ENCODE measurements around the gene TYSND1. TPM values are rescaled to one million over a fixed set of nuclear protein-coding genes. Genes with fewer than 3 reads are reported as not detected.

Gene TYSND1, protein sequence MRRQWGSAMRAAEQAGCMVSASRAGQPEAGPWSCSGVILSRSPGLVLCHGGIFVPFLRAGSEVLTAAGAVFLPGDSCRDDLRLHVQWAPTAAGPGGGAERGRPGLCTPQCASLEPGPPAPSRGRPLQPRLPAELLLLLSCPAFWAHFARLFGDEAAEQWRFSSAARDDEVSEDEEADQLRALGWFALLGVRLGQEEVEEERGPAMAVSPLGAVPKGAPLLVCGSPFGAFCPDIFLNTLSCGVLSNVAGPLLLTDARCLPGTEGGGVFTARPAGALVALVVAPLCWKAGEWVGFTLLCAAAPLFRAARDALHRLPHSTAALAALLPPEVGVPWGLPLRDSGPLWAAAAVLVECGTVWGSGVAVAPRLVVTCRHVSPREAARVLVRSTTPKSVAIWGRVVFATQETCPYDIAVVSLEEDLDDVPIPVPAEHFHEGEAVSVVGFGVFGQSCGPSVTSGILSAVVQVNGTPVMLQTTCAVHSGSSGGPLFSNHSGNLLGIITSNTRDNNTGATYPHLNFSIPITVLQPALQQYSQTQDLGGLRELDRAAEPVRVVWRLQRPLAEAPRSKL
- 14.3 and 21.7 TPM in 2 replicates for total RNA-seq

DNA sequence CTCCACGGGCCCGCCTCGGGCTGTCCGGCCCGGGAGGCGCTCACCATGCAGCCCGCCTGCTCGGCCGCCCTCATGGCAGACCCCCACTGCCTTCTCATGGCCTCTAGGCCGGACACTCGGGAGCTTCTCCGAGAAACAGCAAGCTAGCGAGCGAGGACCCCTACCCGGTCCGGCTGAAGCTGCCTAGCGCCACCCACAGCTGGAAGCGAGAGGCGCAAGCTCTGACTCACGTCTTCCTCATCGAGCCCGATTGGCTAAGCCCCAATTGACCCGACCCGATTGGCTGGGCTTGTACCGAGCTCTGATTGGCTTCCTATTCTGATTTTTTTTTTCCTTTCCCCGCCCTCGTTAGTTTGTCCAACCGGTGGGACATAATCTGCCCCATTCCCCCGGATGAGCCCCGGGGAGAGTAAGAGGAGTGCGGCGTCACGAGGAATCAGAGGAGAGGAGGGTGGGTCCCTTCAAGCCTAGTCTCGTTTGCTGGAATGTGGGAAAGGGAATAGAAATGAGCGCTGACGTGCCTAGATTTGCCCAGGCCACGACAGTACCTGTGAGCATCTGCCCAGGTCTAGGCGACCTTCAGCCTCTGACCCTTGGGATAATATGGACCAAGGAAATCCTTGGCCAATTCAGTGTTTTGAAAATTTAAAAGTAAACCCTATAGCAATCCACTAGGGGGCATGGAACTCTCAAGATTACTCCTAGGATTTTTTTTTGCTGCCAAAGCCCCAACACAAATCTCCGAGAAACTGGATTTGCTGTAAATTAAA, at the start of gene TYSND1:
Gene TYSND1, minus strand, starts transcription at position 212 of the 770 bp plus-strand sequence. Its CDS starts 114 bp downstream, at position 98.
- H3K4me3 ChIP-seq (ENCODE audit: low read depth, low read length): peak within 1 kb of the TSS; percentile 82
- DNase-seq (ENCODE audit: low read depth): peak; percentile 89
- TF ChIP-seq, protein P1, sequence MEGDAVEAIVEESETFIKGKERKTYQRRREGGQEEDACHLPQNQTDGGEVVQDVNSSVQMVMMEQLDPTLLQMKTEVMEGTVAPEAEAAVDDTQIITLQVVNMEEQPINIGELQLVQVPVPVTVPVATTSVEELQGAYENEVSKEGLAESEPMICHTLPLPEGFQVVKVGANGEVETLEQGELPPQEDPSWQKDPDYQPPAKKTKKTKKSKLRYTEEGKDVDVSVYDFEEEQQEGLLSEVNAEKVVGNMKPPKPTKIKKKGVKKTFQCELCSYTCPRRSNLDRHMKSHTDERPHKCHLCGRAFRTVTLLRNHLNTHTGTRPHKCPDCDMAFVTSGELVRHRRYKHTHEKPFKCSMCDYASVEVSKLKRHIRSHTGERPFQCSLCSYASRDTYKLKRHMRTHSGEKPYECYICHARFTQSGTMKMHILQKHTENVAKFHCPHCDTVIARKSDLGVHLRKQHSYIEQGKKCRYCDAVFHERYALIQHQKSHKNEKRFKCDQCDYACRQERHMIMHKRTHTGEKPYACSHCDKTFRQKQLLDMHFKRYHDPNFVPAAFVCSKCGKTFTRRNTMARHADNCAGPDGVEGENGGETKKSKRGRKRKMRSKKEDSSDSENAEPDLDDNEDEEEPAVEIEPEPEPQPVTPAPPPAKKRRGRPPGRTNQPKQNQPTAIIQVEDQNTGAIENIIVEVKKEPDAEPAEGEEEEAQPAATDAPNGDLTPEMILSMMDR (conservative IDR thresholded peaks at IDR 0.05; ENCODE audit: low read depth, low read length): peak; percentile 72

DNA sequence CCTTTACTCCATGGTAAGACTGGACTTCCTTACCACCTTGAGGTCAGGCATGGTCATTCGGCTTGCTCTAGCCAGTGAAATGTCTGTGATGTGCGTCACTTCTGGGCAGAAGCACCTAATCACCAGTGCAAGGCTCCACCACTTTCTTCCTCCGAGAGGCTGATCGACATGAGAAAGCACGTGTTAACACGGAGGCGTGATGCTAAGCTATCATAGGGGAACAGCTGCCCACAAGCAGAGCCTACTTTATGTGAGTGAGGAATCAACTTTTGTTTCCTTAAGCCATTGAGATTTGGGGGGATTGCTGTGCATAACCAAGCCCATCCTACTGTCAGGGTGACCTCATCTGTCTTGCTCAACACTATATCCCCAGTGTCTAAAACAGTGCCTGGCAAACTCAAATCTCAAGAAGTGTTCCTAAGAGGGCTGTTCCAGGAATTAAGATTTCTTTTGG, 46.9 kb upstream of the TYSND1 start:
- TF ChIP-seq, protein P1 (conservative IDR thresholded peaks at IDR 0.05; ENCODE audit: low read depth, low read length): no peak
- no peak overlapping the region for H3K4me3 ChIP-seq (ENCODE audit: low read depth, low read length)
- no peak for DNase-seq (ENCODE audit: low read depth)

DNA sequence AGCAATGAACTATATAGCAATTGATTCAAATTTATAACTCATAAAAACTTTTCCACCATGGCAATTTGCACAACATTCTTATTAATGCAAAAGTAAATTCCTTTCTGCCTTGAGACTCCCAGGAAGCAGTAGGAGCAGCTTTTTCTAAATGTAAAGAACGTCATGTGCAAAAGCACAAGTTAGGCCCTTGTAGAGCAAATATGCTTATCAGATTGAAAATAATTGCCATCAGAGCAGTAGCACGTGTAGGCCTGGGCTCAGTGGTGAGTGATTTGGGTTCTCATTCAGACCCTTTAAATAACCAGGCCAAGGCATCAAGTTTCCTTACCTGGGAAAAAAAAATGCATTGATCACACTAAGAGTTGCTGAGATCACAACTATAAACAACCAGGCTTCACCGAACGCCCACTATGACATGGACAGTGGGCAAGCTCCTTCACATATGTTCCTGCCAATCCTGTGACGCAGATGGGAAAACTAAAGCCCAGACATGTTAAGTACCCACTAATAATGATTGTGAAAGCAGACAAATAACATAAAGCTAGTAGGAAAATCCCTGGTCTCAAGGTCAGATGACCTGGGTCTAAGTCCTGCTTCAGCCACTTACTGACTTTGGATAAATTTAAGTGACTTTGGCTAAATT, 45.9 kb upstream of the TYSND1 start:
- DNase-seq (ENCODE audit: low read depth): no peak
- TF ChIP-seq, protein P1 (conservative IDR thresholded peaks at IDR 0.05; ENCODE audit: low read depth, low read length): no peak
- no peak overlapping the region for H3K4me3 ChIP-seq (ENCODE audit: low read depth, low read length)

DNA sequence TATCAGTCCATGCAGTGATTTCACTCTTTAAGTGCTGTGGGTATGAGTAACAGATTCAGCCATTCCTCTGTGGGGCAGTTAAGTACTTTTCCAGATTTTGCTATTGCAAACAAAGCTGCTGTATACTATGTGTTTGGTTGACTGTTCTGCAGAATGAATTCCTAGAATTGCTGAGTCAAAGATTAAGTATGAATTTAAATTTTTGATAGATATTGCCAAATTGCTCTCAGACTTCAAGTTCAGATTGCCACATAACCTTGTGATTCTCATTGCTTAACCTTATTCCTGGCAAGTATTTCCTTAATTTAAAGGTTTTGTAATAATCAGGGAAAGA, 45.4 kb upstream of the TYSND1 start:
- TF ChIP-seq, protein P1 (conservative IDR thresholded peaks at IDR 0.05; ENCODE audit: low read depth, low read length): no peak
- peak; percentile 43 for DNase-seq (ENCODE audit: low read depth)
- no peak overlapping the region for H3K4me3 ChIP-seq (ENCODE audit: low read depth, low read length)

DNA sequence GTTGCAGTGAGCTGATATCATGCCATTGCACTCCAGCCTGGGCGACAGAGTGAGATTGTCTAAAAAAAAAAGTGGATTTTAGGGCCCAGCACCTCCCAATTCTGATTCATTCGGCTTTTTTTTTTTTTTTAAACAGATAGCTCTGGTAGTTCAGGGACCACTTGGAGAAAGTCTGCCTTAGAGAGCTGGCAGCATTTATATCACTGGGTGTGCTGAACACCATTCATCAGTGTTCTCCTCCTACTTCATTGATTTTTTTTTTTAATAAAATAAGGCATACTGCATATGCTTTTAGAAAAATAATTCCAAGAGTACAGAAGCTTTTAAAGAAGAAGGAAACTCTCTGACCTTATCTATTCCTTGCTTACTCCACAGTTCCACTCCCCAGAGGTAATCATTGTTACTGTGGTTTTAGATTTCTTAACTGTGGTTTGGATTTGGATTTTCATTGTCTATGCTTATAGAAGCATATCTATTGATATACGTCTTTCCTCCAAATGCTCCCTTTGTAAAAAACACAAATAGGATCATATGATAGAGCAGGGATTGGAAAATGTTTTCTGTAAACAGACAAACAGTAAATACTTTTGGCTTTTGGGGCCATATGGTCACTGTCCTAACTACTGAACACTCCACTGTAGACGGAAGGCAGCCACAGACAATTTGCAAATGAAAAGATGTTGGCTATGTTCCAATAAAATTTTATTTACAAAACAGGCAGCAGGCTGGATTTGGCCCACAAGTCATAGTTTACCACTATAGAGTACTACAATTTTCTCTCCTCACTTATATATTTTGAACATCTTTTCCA, 44.9 kb upstream of the TYSND1 start:
- no peak for DNase-seq (ENCODE audit: low read depth)
- TF ChIP-seq, protein P1 (conservative IDR thresholded peaks at IDR 0.05; ENCODE audit: low read depth, low read length): no peak
- H3K4me3 ChIP-seq (ENCODE audit: low read depth, low read length): no peak overlapping the region

DNA sequence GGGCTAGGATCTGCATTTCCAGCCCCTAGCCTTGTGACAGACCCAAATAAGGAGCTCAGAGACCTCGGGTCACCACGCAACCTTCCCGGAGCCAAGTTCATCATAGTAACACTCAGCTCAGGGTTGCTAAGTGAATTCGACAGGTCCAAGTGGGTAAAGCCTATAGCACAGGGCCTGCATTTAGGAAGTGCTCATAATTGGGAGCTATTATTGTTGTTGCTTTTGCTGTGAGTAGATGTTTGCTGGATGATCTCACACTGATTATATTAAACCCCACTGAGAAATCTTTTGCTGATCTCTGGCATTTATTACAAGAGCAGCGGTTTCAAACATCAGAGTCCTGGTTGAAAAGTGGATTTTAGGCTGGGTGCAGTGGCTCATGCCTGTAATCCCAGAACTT, 44.1 kb upstream of the TYSND1 start:
- H3K4me3 ChIP-seq (ENCODE audit: low read depth, low read length): no peak overlapping the region
- DNase-seq (ENCODE audit: low read depth): no peak
- TF ChIP-seq, protein P1 (conservative IDR thresholded peaks at IDR 0.05; ENCODE audit: low read depth, low read length): no peak
